Measurements from ENCODE around the gene SLC35E4.

SLC35E4 gene

DNA sequence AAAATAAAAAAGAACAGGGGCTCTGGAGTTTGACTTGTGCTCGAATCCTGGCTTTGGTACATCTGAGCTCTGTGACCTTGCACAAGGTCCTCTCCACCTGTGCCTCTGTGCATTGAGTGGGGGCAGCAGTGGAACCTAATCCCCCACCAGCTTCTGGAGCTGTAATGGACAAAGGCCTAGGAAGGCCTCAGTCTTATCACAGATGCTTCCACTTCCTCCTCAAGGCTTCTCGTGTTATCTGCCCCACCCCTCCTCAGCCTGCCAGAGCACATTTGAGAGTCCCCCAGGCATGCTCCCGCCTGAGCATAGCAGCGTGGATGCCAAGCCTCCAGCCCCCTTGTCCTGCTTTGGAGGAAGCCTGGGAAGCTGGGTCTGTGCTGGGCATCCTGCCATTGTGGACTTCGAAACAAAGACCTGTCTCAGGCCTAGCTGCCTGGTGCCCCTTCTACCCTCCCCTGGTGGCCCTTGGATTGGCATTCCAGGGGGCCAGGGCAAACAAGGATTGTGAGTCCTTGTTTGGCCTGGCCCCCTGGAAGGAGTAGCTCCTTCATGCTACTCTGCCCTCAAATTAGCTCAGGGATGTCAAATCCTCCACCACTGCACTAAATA is 15.0 kb downstream of the SLC35E4 start:
- TF ChIP-seq, protein P1, sequence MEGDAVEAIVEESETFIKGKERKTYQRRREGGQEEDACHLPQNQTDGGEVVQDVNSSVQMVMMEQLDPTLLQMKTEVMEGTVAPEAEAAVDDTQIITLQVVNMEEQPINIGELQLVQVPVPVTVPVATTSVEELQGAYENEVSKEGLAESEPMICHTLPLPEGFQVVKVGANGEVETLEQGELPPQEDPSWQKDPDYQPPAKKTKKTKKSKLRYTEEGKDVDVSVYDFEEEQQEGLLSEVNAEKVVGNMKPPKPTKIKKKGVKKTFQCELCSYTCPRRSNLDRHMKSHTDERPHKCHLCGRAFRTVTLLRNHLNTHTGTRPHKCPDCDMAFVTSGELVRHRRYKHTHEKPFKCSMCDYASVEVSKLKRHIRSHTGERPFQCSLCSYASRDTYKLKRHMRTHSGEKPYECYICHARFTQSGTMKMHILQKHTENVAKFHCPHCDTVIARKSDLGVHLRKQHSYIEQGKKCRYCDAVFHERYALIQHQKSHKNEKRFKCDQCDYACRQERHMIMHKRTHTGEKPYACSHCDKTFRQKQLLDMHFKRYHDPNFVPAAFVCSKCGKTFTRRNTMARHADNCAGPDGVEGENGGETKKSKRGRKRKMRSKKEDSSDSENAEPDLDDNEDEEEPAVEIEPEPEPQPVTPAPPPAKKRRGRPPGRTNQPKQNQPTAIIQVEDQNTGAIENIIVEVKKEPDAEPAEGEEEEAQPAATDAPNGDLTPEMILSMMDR (IDR thresholded peaks at IDR 0.05; ENCODE audit: low read depth, low read length), result no peak
- H3K27me3 ChIP-seq, result no peaks in the 10 kb centered on the region
- no peak for DNase-seq

DNA sequence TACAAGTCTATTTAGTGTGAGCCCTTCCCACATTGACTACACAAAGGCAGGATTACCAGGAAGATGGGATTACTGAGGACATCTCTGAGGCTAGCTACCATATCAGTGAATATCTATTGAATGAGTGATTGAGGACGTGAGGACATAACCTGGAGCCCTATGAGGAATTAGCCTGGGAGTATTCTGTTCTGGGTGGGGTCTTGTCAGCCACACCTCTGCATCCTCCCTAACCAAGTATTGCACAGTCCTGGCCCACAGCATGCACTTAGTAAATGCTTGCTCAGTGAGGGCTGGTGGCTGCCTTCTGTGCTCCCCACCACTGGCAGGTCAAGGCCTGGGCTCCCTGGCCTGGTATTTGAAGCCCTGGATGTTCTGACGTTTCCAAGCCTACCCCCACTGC is 17.3 kb downstream of the SLC35E4 start:
- no peak for DNase-seq
- Histone ChIP-seq H3K4me3 (ENCODE audit: low read depth, low read length) (no peak overlapping the region), H3K27me3 (no peaks in the 10 kb centered on the region), H3K9me3 (no peaks in the 10 kb centered on the region), H3K36me3 (no peaks in the 10 kb centered on the region), H3K4me1 (no peaks in the 10 kb centered on the region)
- TF ChIP-seq, protein P1 (IDR thresholded peaks at IDR 0.05; ENCODE audit: low read depth, low read length), result no peak

More for the DNA sequence above, 15.0 kb downstream of the SLC35E4 start:
- no peaks in the 10 kb centered on the region for H3K9me3 ChIP-seq
- H3K4me1 ChIP-seq, result no peaks in the 10 kb centered on the region
- no peak overlapping the region for H3K4me3 ChIP-seq (ENCODE audit: low read depth, low read length)
- no peaks in the 10 kb centered on the region for H3K36me3 ChIP-seq

DNA sequence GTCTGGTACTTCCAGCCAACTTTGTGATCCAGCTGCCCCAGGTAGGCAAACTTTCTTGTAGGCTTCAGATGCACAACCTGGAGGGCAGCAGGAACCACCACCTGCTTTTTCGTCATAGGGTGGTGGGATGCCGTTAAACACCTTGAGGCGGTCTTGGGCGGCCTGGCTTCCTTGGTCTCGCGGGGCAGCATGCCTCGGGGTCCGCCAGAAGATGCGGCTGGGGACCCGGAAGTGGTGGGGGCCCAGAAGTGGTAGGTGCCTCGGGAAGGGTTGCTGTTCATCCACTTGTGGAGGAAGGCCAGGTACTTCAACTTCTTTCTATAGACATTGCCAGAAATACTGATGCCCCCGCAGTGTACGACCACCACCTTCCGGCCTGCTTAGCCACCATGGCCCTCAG is 18.8 kb downstream of the SLC35E4 start:
- no peaks in the 10 kb centered on the region for H3K27me3 ChIP-seq
- H3K9me3 ChIP-seq, result no peaks in the 10 kb centered on the region
- TF ChIP-seq, protein P1 (IDR thresholded peaks at IDR 0.05; ENCODE audit: low read depth, low read length), result no peak
- no peak overlapping the region for H3K4me3 ChIP-seq (ENCODE audit: low read depth, low read length)
- DNase-seq, result no peak
- H3K4me1 ChIP-seq, result no peaks in the 10 kb centered on the region
- H3K36me3 ChIP-seq, result no peaks in the 10 kb centered on the region

DNA sequence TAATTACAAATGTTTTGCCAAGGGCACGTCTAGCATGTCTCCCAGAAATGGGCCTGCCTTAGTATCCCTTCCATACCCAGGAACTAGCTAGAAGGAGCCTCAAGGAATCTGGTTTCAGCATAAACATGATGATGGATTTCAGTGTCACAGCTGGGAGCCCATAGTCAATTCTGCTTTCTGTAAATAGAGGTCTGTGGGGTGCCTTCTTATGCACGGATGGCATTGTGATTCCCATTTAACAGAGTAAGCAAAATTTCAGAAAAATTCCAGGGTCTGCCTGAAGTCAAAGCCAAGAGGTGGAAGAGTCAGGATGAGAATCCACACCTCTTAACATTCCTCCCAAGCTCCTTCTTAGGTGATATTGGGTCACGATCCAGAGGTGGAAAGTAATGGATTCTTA is 20.0 kb downstream of the SLC35E4 start:
- DNase-seq, result no peak
- TF ChIP-seq, protein P1 (IDR thresholded peaks at IDR 0.05; ENCODE audit: low read depth, low read length), result no peak
- Histone ChIP-seq H3K27me3 (no peaks in the 10 kb centered on the region), H3K4me3 (ENCODE audit: low read depth, low read length) (no peak overlapping the region), H3K36me3 (no peaks in the 10 kb centered on the region), H3K9me3 (no peaks in the 10 kb centered on the region), H3K4me1 (no peaks in the 10 kb centered on the region)

DNA sequence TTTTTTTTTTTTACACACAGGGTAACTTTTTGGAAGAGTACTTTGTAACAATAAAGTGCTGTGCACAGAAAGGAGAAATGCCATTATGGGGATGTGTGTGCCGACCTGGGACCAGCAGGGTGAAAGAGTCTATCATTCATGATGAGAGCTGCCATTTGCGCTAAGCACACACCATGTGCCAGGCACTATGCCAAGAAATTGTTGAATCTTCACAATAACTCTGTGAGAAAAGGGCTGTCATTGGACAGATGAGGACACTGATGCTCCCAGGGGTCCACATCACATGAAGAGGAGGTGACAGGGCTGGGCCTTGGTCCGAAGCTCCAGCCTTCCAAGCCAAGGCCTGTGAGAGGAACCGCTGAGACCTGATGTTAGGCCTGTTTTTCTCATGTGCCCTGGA is 26.5 kb downstream of the SLC35E4 start:
- DNase-seq, result peak; percentile 28
- TF ChIP-seq, protein P1 (IDR thresholded peaks at IDR 0.05; ENCODE audit: low read depth, low read length), result no peak

DNA sequence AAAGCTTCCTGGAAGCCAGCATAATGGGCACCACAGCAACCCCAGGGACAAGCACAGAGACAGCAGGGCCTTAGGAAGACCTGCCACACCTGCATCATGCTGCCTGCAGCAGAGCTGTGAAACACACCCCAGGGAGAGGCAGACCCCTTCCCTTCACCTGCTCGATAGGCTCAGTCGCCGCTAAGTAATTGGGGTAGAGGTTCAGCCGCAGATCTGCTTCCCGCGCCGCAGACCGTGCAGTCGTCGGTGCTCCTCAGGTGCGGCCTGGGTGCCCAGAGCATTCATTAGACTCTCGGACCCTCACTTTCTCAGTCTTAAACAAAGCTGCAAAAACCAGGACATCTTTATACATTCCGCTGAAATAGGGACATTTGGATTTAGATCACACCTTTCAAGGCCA is 29.2 kb downstream of the SLC35E4 start:
- Histone ChIP-seq H3K36me3 (no peaks in the 10 kb centered on the region), H3K4me3 (ENCODE audit: low read depth, low read length) (no peak overlapping the region), H3K4me1 (no peaks in the 10 kb centered on the region), H3K9me3 (no peaks in the 10 kb centered on the region), H3K27me3 (no peaks in the 10 kb centered on the region)
- DNase-seq, result no peak
- TF ChIP-seq, protein P1 (IDR thresholded peaks at IDR 0.05; ENCODE audit: low read depth, low read length), result no peak

More for the DNA sequence above, 26.5 kb downstream of the SLC35E4 start:
- Histone ChIP-seq H3K4me1 (no peaks in the 10 kb centered on the region), H3K4me3 (ENCODE audit: low read depth, low read length) (no peak overlapping the region), H3K9me3 (no peaks in the 10 kb centered on the region), H3K27me3 (no peaks in the 10 kb centered on the region), H3K36me3 (no peaks in the 10 kb centered on the region)

All from BE2C (cell line).